CD14-positive monocyte (primary cell): ENCODE results near the gene TDRD1. TPM values are rescaled to one million over a fixed set of nuclear protein-coding genes. Genes with fewer than 3 reads are reported as not detected.
A peak's percentile ranks its signal among the peaks of the same experiment; 100 is the strongest.

Experiments used
- DNase-seq, 3 donors: peaks; one replicate each; pipeline ENCODE4 v3.0.0-alpha.2; 2011 to 2022
- H2AFZ ChIP-seq: 2 replicates; pipeline ENCODE4 v1.6.0; 2012; ENCODE audit warnings: mild to moderate bottlenecking, low read depth, low read length, inconsistent platforms; ENCODE audit not compliant: insufficient read depth, poor library complexity, severe bottlenecking
- H3K27ac ChIP-seq, 2 donors: 1 replicate in 1 of 2; 2 replicates in 1 of 2; pipeline ENCODE4 v1.5.1; 2012 to 2013; ENCODE audit warnings: low read length in 2 of 2, control low read depth in 1 of 2, inconsistent platforms in 1 of 2, low read depth in 1 of 2, mild to moderate bottlenecking in 1 of 2
- H3K27me3 ChIP-seq, 2 donors: one replicate each; pipeline versions ENCODE4 v1.6.0 to v1.6.1; 2011 to 2013; ENCODE audit warnings: low read length in 2 of 2; ENCODE audit not compliant: control insufficient read depth in 2 of 2, insufficient read depth in 2 of 2
- H3K36me3 ChIP-seq, 2 donors: replicated peaks in 1 of 2; 1 replicate in 1 of 2; 2 replicates in 1 of 2; pipeline versions ENCODE4 v1.5.1 to v1.6.1; 2012 to 2013; ENCODE audit warnings: low read length in 2 of 2, control low read depth in 1 of 2, inconsistent platforms in 1 of 2, mild to moderate bottlenecking in 1 of 2; ENCODE audit not compliant: insufficient read depth in 2 of 2, control insufficient read depth in 1 of 2
- H3K4me1 ChIP-seq, 2 donors: 1 replicate in 1 of 2; 2 replicates in 1 of 2; pipeline versions ENCODE4 v1.5.1 to v1.6.1; 2012 to 2013; ENCODE audit warnings: low read length in 2 of 2, control low read depth in 1 of 2, inconsistent platforms in 1 of 2, mild to moderate bottlenecking in 1 of 2, moderate library complexity in 1 of 2; ENCODE audit not compliant: insufficient read depth in 2 of 2, control insufficient read depth in 1 of 2
- H3K4me2 ChIP-seq: replicated peaks from 2 replicates; pipeline ENCODE3; 2012; ENCODE audit warnings: low read length, moderate library complexity, mild to moderate bottlenecking; ENCODE audit not compliant: poor library complexity, severe bottlenecking; ENCODE audit errors: extremely low read depth
- H3K4me3 ChIP-seq, 3 experiments: fragments of 200-600 bp in 1 of 3; sonication (generic) in 1 of 3; replicated peaks in 1 of 3; 1 replicate in 2 of 3; 2 replicates in 1 of 3; pipeline ENCODE4 v1.5.1; 2011 to 2013; ENCODE audit warnings: low read length in 3 of 3, mild to moderate bottlenecking in 3 of 3, control low read depth in 2 of 3, low read depth in 2 of 3, inconsistent platforms in 1 of 3, moderate library complexity in 1 of 3
- H3K79me2 ChIP-seq: 2 replicates; pipeline ENCODE4 v1.6.0; 2012; ENCODE audit warnings: mild to moderate bottlenecking, control low read depth, inconsistent platforms, low read length, moderate library complexity; ENCODE audit not compliant: insufficient read depth
- H3K9ac ChIP-seq: 2 replicates; pipeline ENCODE4 v1.6.0; 2017; ENCODE audit warnings: low read length, mild to moderate bottlenecking; ENCODE audit not compliant: insufficient read depth, poor library complexity, severe bottlenecking
- H3K9me3 ChIP-seq, 2 donors: replicated peaks in 1 of 2; 1 replicate in 1 of 2; 2 replicates in 1 of 2; pipeline versions ENCODE4 v1.5.1 to v1.6.1; 2012 to 2013; ENCODE audit warnings: low read length in 2 of 2, control low read depth in 1 of 2; ENCODE audit not compliant: control insufficient read depth in 1 of 2, insufficient read depth in 1 of 2
- H4K20me1 ChIP-seq: 2 replicates; pipeline ENCODE4 v1.6.0; 2012; ENCODE audit warnings: mild to moderate bottlenecking, low read length, control low read depth, moderate library complexity; ENCODE audit not compliant: insufficient read depth
- H3K27ac Mint-ChIP-seq, 7 donors: one replicate each; pipeline ENCODE4 v1.8.0; 2020; ENCODE audit warnings: mild to moderate bottlenecking in 7 of 7, mixed read lengths in 7 of 7, moderate library complexity in 6 of 7, inconsistent platforms in 2 of 7
- H3K27me3 Mint-ChIP-seq, 3 donors: one replicate each; pipeline ENCODE4 v1.8.0; 2021 to 2022; ENCODE audit warnings: low read depth in 3 of 3, mild to moderate bottlenecking in 3 of 3, mixed read lengths in 3 of 3, moderate library complexity in 3 of 3, inconsistent platforms in 1 of 3
- H3K36me3 Mint-ChIP-seq, 2 donors: one replicate each; pipeline ENCODE4 v1.8.0; 2020; ENCODE audit warnings: mixed read lengths in 2 of 2, inconsistent platforms in 1 of 2, mild to moderate bottlenecking in 1 of 2
- H3K4me1 Mint-ChIP-seq: one replicate; pipeline ENCODE4 v1.8.0; 2020; ENCODE audit warnings: mild to moderate bottlenecking, mixed read lengths
- H3K4me3 Mint-ChIP-seq, 2 donors: one replicate each; pipeline ENCODE4 v1.8.0; 2020; ENCODE audit warnings: mild to moderate bottlenecking in 2 of 2, mixed read lengths in 2 of 2, moderate library complexity in 1 of 2
- H3K9me3 Mint-ChIP-seq, 7 donors: one replicate each; pipeline ENCODE4 v1.8.0; 2020 to 2022; ENCODE audit warnings: mixed read lengths in 7 of 7, mild to moderate bottlenecking in 6 of 7, moderate library complexity in 6 of 7, inconsistent platforms in 2 of 7
- WGBS: methylation state at CpG from one replicate; pipeline ENCODE4 v1.1.5; 2013; ENCODE audit warnings: missing lambda C conversion rate; ENCODE audit not compliant: insufficient coverage; 5-methylcytosine and 5-hydroxymethylcytosine counted together
- intact Hi-C, 2 donors: fragments of 100-400 bp; cut with micrococcal nuclease; formaldehyde crosslinking; loops; one replicate each; pipeline versions ENCODE4 v1.15.0 to v1.15.1; 2023
- polyA plus RNA-seq, 3 donors: library from polyadenylated mRNA; depleted of rRNA in 1 of 3; unstranded in 2 of 3; stranded (reverse) in 1 of 3; fragments of 300-500 nt in 2 of 3; fragments of >200 nt in 1 of 3; fragmentation: Illumina TruSeq in 2 of 3; gene quantifications; 1 replicate in 2 of 3; 2 replicates in 1 of 3; pipeline ENCODE4 v1.2.3, GENCODE V29; 2012 to 2021
- TF ChIP-seq, protein P1 (sequence below): fragments of 200-600 bp; IDR thresholded peaks from one replicate; pipeline ENCODE4 v1.8.0; 2022; ENCODE audit warnings: antibody characterized with exemption, mild to moderate bottlenecking

Gene TDRD1
- polyA plus RNA-seq, 3 donors: not detected

GRCh38 chr10:114278884-114279191 lies 99.7 kb downstream of the TDRD1 start:
- Histone ChIP-seq H3K36me3 (no peaks in the 10 kb centered on the region), H3K4me2 (no peak overlapping the region), H3K27me3 (no peaks in the 10 kb centered on the region), H2AFZ (no peak overlapping the region), H3K4me3 (no peak overlapping the region), H3K9me3 (no peaks in the 10 kb centered on the region), H3K9ac (no peak overlapping the region), H4K20me1 (no peaks in the 10 kb centered on the region), H3K27ac (no peak overlapping the region), H3K79me2 (no peaks in the 10 kb centered on the region), H3K4me1 (no peaks in the 10 kb centered on the region)
- Mint-ChIP-seq H3K4me3 (no peak overlapping the region), H3K27ac (peak overlapping the region in 1 of 7 donors; percentile 40), H3K4me1 (peaks cover 2% of the 10 kb centered on the region), H3K9me3 (peaks cover 0 to 3% (median 0%) of the 10 kb centered on the region in 7 donors), H3K27me3 (peaks cover 2 to 4% (median 2%) of the 10 kb centered on the region in 3 donors), H3K36me3 (no peaks in the 10 kb centered on the region)
- TF ChIP-seq, protein P1, sequence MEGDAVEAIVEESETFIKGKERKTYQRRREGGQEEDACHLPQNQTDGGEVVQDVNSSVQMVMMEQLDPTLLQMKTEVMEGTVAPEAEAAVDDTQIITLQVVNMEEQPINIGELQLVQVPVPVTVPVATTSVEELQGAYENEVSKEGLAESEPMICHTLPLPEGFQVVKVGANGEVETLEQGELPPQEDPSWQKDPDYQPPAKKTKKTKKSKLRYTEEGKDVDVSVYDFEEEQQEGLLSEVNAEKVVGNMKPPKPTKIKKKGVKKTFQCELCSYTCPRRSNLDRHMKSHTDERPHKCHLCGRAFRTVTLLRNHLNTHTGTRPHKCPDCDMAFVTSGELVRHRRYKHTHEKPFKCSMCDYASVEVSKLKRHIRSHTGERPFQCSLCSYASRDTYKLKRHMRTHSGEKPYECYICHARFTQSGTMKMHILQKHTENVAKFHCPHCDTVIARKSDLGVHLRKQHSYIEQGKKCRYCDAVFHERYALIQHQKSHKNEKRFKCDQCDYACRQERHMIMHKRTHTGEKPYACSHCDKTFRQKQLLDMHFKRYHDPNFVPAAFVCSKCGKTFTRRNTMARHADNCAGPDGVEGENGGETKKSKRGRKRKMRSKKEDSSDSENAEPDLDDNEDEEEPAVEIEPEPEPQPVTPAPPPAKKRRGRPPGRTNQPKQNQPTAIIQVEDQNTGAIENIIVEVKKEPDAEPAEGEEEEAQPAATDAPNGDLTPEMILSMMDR: no peak
- 100% methylated on average over 1 of the region's 4 CpGs for WGBS
- no peak for DNase-seq
- intact Hi-C loops: no loop called here

GRCh38 chr10:114279289-114279688 lies 100.1 kb downstream of the TDRD1 start:
- Mint-ChIP-seq H3K4me3 (no peak overlapping the region), H3K36me3 (no peaks in the 10 kb centered on the region), H3K9me3 (peaks cover 0 to 3% (median 0%) of the 10 kb centered on the region in 7 donors), H3K27me3 (peaks cover 0 to 4% (median 2%) of the 10 kb centered on the region in 3 donors), H3K27ac (peak overlapping the region in 1 of 7 donors; percentile 20), H3K4me1 (peaks cover 2% of the 10 kb centered on the region)
- Histone ChIP-seq H3K9me3 (no peaks in the 10 kb centered on the region), H3K4me3 (no peak overlapping the region), H3K27me3 (no peaks in the 10 kb centered on the region), H3K4me1 (no peaks in the 10 kb centered on the region), H3K79me2 (no peaks in the 10 kb centered on the region), H3K4me2 (no peak overlapping the region), H3K27ac (no peak overlapping the region), H4K20me1 (no peaks in the 10 kb centered on the region), H2AFZ (no peak overlapping the region), H3K36me3 (no peaks in the 10 kb centered on the region), H3K9ac (no peak overlapping the region)
- TF ChIP-seq, protein P1: no peak
- no peak for DNase-seq
- 100% methylated on average over 2 of the region's 4 CpGs for WGBS
- intact Hi-C loops: no loop called here
